SK-N-DZ (cell line): ENCODE results near the gene RAB9B.

Experiments
- DNase-seq: peaks from one replicate; pipeline ENCODE4 v3.0.0-alpha.2; 2015; ENCODE audit warnings: low spot score

The RAB9B gene

DNA sequence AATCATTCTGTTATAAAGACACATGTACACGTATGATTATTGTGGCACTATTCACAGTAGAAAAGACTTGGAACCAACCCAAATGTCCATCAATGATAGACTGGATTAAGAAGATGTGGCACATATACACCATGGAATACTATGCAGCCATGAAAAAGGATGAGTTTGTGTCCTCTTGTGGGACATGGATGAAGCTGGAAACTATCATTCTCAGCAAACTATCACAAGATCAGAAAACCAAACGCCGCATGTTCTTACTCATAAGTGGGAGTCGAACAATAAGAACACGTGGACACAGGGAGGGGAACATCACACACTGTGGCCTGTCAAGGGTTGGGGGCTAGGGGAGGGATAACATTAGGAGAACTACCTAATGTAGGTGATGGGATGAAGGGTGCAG is 15.0 kb downstream of the RAB9B start:
- peak; percentile 2 for DNase-seq

- DNase-seq = no peak
Measured at GRCh38 chrX:103811858-103812257, 20.2 kb downstream of the RAB9B start.

GRCh38 chrX:103806862-103807474 is 25.1 kb downstream of the RAB9B start:
- no peak for DNase-seq

DNA sequence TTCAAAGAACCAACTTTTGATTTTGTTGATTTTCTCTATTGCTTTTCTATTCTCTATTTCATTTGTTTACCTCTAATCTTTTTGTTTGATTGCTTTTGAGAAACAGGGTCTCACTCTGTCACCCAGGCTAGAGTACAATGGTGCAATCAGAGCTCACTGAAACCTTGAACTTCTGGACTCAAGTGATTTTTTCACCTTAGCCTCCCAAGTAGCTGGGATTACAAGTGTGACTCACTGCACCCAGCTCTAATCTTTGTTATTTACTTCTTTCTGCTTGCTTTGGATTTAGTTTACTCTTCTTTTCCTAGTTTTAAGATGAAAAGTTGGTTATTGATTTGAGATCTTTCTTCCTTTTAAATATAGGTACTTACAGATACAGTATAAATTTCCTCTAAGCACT is 26.2 kb downstream of the RAB9B start:
- DNase-seq = no peak

DNA sequence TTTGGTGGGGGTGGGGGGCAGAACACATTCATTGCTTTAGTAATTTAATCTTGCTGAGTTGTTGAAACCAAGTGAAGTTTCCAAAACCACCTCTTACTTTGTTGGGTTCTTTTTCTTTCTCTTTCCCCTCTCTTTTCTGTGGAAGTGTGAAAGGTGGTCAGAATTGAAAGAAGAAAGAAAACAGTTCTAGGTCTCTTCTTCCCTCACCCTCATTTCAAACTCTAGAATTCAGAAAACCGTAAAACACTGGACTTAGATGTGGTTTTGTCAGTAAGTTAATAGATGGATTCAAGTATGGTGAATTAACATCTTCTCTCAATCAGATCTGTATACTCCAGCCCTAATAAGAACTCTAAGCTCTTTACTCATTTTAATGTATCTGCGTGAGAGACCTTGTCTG is 31.7 kb downstream of the RAB9B start:
- DNase-seq = no peak

GRCh38 chrX:103797691-103798090 is 34.4 kb downstream of the RAB9B start:
- no peak for DNase-seq

DNA sequence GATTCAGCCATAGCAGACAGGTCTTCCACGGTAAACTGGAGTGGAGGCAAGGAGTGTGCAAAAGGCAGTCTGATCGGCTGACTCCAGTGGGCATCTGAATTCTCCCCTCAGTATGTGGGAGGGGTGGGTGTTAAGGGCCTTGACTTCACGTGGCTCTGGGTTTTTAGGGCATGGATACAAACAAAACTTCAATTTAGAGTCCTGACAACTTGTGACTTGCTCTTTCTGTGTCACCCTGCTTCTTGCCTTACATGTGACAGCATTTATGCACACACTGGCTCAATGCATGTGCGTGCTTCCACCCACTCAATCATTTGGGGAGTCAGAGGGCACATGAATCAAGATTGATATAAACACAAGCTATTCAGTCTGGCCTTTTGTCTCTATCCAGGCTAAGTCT is 37.9 kb downstream of the RAB9B start:
- no peak for DNase-seq

DNA sequence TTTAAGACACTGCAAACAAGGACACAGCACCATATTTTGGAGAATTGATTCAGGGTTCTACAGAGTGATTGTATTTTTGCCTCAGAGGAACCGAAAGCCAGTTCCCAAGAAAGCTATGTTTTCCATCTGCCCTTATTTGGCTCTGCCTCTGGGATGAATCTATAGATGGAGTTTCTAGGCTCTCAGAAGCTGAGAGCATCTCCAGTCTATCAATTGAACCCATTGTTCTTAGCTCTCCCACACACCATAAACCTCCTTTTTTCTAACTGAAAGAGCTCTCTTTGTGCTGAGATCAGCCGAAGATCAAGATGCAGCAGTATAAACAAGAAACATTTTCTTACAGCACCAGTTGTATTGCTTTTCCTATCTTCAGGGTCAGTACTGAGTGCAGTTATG is 38.5 kb downstream of the RAB9B start:
- no peak for DNase-seq

- DNase-seq = no peak
Measured at GRCh38 chrX:103792916-103793544, 39.0 kb downstream of the RAB9B start.

- DNase-seq = peak; percentile 59
Measured at GRCh38 chrX:103791826-103792485, 40.1 kb downstream of the RAB9B start.

GRCh38 chrX:103791228-103791627 is 40.8 kb downstream of the RAB9B start:
- peak; percentile 93 for DNase-seq

GRCh38 chrX:103789004-103789403 is 43.1 kb downstream of the RAB9B start:
- no peak for DNase-seq

- DNase-seq = no peak
Measured at GRCh38 chrX:103783971-103784370, 48.1 kb downstream of the RAB9B start.

DNA sequence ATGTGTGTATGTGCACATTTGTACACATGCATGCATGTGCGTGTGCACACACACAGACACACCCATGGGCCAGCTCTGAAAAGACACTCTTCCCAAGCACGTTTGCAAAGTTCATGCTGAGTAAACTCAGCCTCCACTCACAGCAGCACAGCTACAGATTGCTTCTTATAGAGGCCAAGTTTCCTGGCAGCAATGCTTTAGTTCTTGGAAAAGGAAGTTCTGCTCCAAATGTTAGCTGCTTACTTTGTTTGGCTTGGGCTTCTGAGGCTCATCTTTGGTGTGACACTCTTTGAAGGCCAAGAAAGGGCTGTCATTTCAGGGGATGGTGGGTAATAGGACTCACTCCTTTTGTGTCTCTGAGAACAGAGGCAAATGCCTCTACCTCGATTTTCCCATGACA is 48.9 kb downstream of the RAB9B start:
- no peak for DNase-seq

- DNase-seq = no peak
Measured at GRCh38 chrX:103782640-103783039, 49.4 kb downstream of the RAB9B start.

DNA sequence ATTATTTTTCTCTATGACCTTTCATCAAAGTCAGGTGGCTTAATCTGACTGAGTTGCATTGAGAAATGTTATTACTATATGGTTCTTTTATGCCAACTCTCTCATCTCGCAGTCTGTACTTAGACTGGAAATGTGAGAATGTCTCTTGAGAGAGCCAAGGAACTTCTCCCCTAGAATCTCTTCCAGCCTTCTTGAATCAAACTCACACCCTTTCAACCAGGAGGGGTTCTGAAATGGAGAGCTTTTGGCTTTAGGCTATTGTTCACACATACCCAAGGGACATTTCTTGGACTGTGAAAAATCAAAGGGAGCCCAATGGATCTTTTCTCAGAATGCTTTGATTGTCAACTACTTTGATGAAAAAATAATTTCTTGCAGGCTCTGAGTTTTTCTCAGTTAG is 50.4 kb downstream of the RAB9B start:
- no peak for DNase-seq

- DNase-seq = no peak
Measured at GRCh38 chrX:103781062-103781402, 51.0 kb downstream of the RAB9B start.

GRCh38 chrX:103780336-103781061 is 51.6 kb downstream of the RAB9B start:
- DNase-seq = no peak

DNA sequence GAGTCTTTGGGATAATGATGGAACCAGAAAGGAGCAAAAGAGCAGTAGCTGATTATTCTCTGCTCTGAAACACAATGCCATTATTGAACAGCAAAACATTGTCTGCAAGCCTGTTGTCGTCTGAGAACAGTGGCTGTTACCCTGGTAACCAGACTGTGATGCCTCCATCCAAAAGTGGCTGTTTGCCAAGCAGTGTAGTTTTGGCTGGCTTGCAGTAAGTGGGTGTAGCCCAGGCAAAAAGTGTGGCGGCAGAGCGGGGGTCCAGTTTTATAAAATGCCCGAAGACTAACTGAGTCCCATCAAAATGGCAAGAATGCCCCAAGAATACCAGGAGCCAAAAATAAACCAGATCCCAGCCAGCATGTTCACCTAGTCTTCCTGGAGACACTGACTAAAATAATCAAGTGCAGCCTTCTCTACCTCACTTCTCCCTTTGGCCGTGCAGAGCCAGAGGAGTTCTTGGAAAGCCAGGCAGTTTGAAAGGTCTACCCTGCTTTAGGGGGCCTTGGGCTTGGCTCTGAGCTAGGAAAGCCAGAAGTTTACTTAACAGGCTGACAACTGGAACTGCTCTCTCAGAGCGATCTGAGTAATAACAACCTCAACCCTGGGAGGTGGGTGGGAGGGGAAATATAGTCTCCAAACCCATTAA is 52.8 kb downstream of the RAB9B start:
- DNase-seq = no peak

GRCh38 chrX:103776546-103776945 is 55.5 kb downstream of the RAB9B start, which contains the start of gene PLP1:
TSS of gene PLP1 (plus strand) at chrX:103776840. CDS start at chrX:103776996, 156 bp downstream.
- no peak for DNase-seq

GRCh38 chrX:103774070-103774642 is 57.9 kb downstream of the RAB9B start:
- peak; percentile 24 for DNase-seq

DNA sequence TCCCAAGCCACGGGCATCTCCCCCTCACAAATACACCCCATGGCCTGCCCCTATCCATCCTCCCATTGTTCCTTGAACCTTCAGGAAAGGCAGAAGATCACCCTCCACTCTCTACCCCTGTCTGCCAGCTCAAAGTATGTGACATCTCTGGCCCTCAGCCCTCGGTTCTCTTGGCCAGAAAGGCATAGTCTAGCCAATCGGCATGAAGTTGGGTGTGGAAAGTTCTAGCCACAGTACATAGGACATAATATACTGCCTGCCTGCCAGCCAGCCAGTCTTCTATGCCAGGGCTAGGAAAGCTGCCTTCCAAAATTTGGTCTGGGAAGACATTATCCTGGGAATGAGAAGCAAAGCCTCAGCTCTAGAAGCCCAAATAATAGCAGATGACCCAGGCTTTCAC is 58.6 kb downstream of the RAB9B start:
- DNase-seq = no peak
